DND-41 (cell line): ENCODE data around the gene KMT2B.

ENCODE experiments used
- ATAC-seq: fragments of 200-7000 bp; cut with Tn5 transposase; 3 replicates; pipeline ENCODE4 v1.9.1; 2021; ENCODE audit warnings: low read depth; ENCODE audit not compliant: insufficient read depth
- DNase-seq: peaks from one replicate; pipeline ENCODE4 v3.0.0-alpha.2; 2020
- H2AFZ ChIP-seq: 2 replicates; pipeline ENCODE4 v1.6.0; 2012; ENCODE audit warnings: low read depth, low read length
- H3K27ac ChIP-seq: 2 replicates; pipeline ENCODE4 v1.5.1; 2012; ENCODE audit warnings: low read length, inconsistent platforms
- H3K27me3 ChIP-seq: fragments of 200-600 bp; sonication (generic); 2 replicates; pipeline ENCODE4 v1.6.0; 2012; ENCODE audit warnings: low read length, mild to moderate bottlenecking, inconsistent platforms; ENCODE audit not compliant: insufficient read depth, poor library complexity
- H3K36me3 ChIP-seq: 2 replicates; pipeline ENCODE4 v1.5.1; 2012; ENCODE audit warnings: low read length, inconsistent platforms; ENCODE audit not compliant: insufficient read depth
- H3K4me1 ChIP-seq: 2 replicates; pipeline ENCODE4 v1.5.1; 2012; ENCODE audit warnings: mild to moderate bottlenecking, low read length; ENCODE audit not compliant: insufficient read depth
- H3K4me2 ChIP-seq: 2 replicates; pipeline ENCODE4 v1.6.0; 2012; ENCODE audit warnings: mild to moderate bottlenecking, moderate library complexity, low read length, inconsistent platforms; ENCODE audit not compliant: insufficient read depth
- H3K4me3 ChIP-seq, 2 experiments: fragments of 200-600 bp in 1 of 2; shearing (Covaris generic) in 1 of 2; 2 replicates each; pipeline ENCODE4 v1.5.1; 2012 to 2016; ENCODE audit warnings: inconsistent platforms in 2 of 2, low read length in 2 of 2, mild to moderate bottlenecking in 2 of 2, low read depth in 1 of 2, moderate library complexity in 1 of 2
- H3K79me2 ChIP-seq: 2 replicates; pipeline ENCODE4 v1.6.0; 2012; ENCODE audit warnings: low read length, inconsistent platforms; ENCODE audit not compliant: insufficient read depth
- H3K9ac ChIP-seq: 2 replicates; pipeline ENCODE4 v1.6.0; 2012; ENCODE audit warnings: low read depth, mild to moderate bottlenecking, inconsistent platforms, low read length, moderate library complexity
- H3K9me3 ChIP-seq: 2 replicates; pipeline ENCODE4 v1.5.1; 2012; ENCODE audit warnings: low read length, moderate library complexity, mild to moderate bottlenecking, inconsistent platforms; ENCODE audit not compliant: insufficient read depth, severe bottlenecking
- H4K20me1 ChIP-seq: 2 replicates; pipeline ENCODE4 v1.6.0; 2012; ENCODE audit warnings: low read length; ENCODE audit not compliant: insufficient read depth
- CTCF ChIP-seq: IDR thresholded peaks from 2 replicates; pipeline ENCODE4 v1.5.1; 2012; ENCODE audit warnings: borderline replicate concordance, low read length, moderate library complexity, mild to moderate bottlenecking; ENCODE audit not compliant: poor library complexity, severe bottlenecking; ENCODE audit errors: extremely low read depth
- EZH2 ChIP-seq: IDR thresholded peaks from 3 replicates; pipeline ENCODE4 v1.6.1; 2012; ENCODE audit warnings: borderline replicate concordance, low read depth, mild to moderate bottlenecking, moderate library complexity, low read length, inconsistent platforms; ENCODE audit not compliant: severe bottlenecking

KMT2B gene

GRCh38 chr19:35764432-35765315 lies 46.9 kb downstream of the KMT2B start:
- no peak overlapping the region for H3K9ac ChIP-seq
- TF ChIP-seq CTCF (no peak), EZH2 (no peak)
- H3K27ac ChIP-seq: no peak overlapping the region
- no peaks in the 10 kb centered on the region for H3K27me3 ChIP-seq
- H3K4me1 ChIP-seq: peaks cover 3% of the 10 kb centered on the region
- H2AFZ ChIP-seq: no peak overlapping the region
- peaks cover 76% of the 10 kb centered on the region for H3K36me3 ChIP-seq
- H3K4me3 ChIP-seq: no peak overlapping the region
- peaks cover 22% of the 10 kb centered on the region for H4K20me1 ChIP-seq
- no peaks in the 10 kb centered on the region for H3K9me3 ChIP-seq
- ATAC-seq: no peak
- H3K79me2 ChIP-seq: peaks cover 13% of the 10 kb centered on the region
- no peak for DNase-seq
- H3K4me2 ChIP-seq: no peak overlapping the region

- Histone ChIP-seq H2AFZ (no peak overlapping the region), H4K20me1 (peaks cover 13% of the 10 kb centered on the region), H3K4me2 (no peak overlapping the region), H3K4me3 (no peak overlapping the region), H3K9ac (no peak overlapping the region), H3K36me3 (peaks cover 58% of the 10 kb centered on the region), H3K27me3 (no peaks in the 10 kb centered on the region), H3K27ac (no peak overlapping the region), H3K79me2 (no peaks in the 10 kb centered on the region), H3K9me3 (no peaks in the 10 kb centered on the region), H3K4me1 (no peaks in the 10 kb centered on the region)
- ATAC-seq: no peak
- TF ChIP-seq CTCF: no peak
- no peak for TF ChIP-seq EZH2
- DNase-seq: no peak
These were observed 48.8 kb downstream of the KMT2B start for GRCh38 chr19:35766571-35767104.

DNA sequence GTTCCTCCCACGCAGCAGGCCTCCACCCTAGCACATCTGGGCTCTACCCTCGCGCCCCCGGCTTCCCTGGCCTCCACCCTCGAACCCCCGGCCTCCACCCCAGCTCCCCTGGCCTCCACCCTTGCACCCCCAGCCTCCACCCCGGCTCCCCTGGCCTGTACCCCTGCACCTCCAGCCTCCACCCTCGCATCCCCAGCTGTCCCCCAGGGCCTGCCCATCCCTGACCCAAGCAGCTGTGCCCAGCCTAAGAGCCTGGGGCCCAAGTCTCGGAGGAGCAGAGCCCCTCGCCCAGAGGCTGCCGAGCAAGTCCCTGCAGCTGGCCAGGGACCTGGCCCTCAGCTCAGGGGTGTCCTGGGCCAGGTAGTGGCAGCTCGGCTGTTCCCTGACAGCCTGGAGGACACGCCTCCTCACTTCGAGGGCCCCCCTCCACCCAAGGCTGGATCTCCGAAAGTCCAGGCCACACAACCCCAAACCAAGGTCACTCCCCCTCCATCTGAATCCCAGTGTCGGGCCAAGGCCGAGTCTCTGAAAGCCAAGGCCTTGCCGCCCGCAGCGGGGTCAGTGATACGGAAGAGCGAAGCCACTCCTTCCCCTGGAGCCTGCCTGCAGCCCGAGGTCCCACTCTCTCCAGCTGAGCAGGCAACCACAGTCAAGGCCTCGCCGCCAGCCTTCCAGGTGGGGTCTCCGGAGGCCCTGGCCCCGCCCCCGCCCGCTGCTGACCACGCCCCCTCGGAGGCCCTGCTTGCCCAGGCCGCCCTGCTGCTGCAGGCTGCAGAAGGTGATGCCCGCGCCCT lies 49.7 kb downstream of the KMT2B start:
- Histone ChIP-seq H3K4me3 (no peak overlapping the region), H4K20me1 (peaks cover 13% of the 10 kb centered on the region), H3K27me3 (no peaks in the 10 kb centered on the region), H3K4me1 (no peaks in the 10 kb centered on the region), H3K27ac (no peak overlapping the region), H2AFZ (no peak overlapping the region), H3K9me3 (no peaks in the 10 kb centered on the region), H3K9ac (no peak overlapping the region), H3K79me2 (no peaks in the 10 kb centered on the region), H3K36me3 (peaks cover 51% of the 10 kb centered on the region), H3K4me2 (no peak overlapping the region)
- DNase-seq (no peak), ATAC-seq (no peak)
- TF ChIP-seq EZH2 (no peak), CTCF (no peak)
